ENCODE measurements around the gene FCN3. TPM values are rescaled to one million over a fixed set of nuclear protein-coding genes. Genes with fewer than 3 reads are reported as not detected.
A peak's percentile ranks its signal among the peaks of the same experiment; 100 is the strongest.

Gene FCN3
- total and polyA plus RNA-seq, 2 donors (not counting 1 experiment from before 2014, with no cell fraction given), result not detected

GRCh38 chr1:27403065-27403726 lies 28.6 kb upstream of the FCN3 start:
- peak; percentile 78 for DNase-seq
- peak overlapping the region in 3 of 5 experiments; percentile 15 to 45 (median 32) for H3K4me3 ChIP-seq (ENCODE audit: control extremely low read depth in 1 of 5, extremely low read depth in 1 of 5, insufficient read depth in 1 of 5, low read depth in 2 of 5, low read length in 4 of 5)
- peak overlapping the region; percentile 64 for H2AFZ ChIP-seq (ENCODE audit: insufficient read depth, low read depth, low read length, poor library complexity, severe bottlenecking)
- no peaks in the 10 kb centered on the region for H3K9me3 ChIP-seq (ENCODE audit: control extremely low read depth in 1 of 3, control insufficient read depth in 2 of 3, insufficient read depth in 1 of 3, low read length in 2 of 3)
- 4% methylated on average over 24 of the region's 24 CpGs for WGBS (ENCODE audit: insufficient coverage)
- H3K4me2 ChIP-seq (replicated peaks; ENCODE audit: low read depth, low read length, poor library complexity, severe bottlenecking), result peak overlapping the region; percentile 78
- H3K4me1 ChIP-seq (ENCODE audit: control insufficient read depth in 2 of 2, insufficient read depth in 2 of 2, low read length in 2 of 2), result peaks cover 47 to 67% of the 10 kb centered on the region in 2 donors
- no peaks in the 10 kb centered on the region for H3K27me3 ChIP-seq (replicated peaks in 1 of 4; ENCODE audit: control extremely low read depth in 1 of 4, control insufficient read depth in 3 of 4, insufficient read depth in 4 of 4, low read length in 3 of 4)
- peaks cover 4 to 16% of the 10 kb centered on the region in 2 experiments for H3K36me3 ChIP-seq (replicated peaks in 1 of 2; ENCODE audit: control extremely low read depth in 1 of 2, control insufficient read depth in 1 of 2, extremely low read depth in 1 of 2, insufficient read depth in 2 of 2, low read length in 1 of 2)
- POLR2A ChIA-PET, result interaction anchor here (0.8 to 1.4 kb wide), 10 partner anchors 46 to 322 kb away, joined by 3 to 6 read pairs (median 3); partner anchors contain the start of genes AHDC1, FAM76A and WASF2
- Mint-ChIP-seq H3K4me1 (peaks cover 65% of the 10 kb centered on the region), H3K4me3 (peak overlapping the region; percentile 72), H3K27me3 (no peaks in the 10 kb centered on the region), H3K27ac (peak overlapping the region; percentile 89), H3K9me3 (ENCODE audit: insufficient read depth) (no peaks in the 10 kb centered on the region)
- intact Hi-C loops (cut with micrococcal nuclease), result loop anchor here (1.0 to 2.0 kb wide), 4 partner anchors 34 to 260 kb away; no protein-coding TSS in a partner anchor
- peak; percentile 70 for TF ChIP-seq CTCF (IDR thresholded peaks at IDR 0.05)
- TF ChIP-seq EZH2 (IDR thresholded peaks at IDR 0.05; ENCODE audit: borderline replicate concordance, insufficient read depth, low read depth, low read length, poor library complexity, severe bottlenecking), result no peak
- ATAC-seq (ENCODE audit: low read depth), result peak; percentile 86
- H4K20me1 ChIP-seq (ENCODE audit: control insufficient read depth, insufficient read depth, low read length, poor library complexity, severe bottlenecking), result no peaks in the 10 kb centered on the region
- H3K79me2 ChIP-seq (ENCODE audit: control insufficient read depth, insufficient read depth, low read length), result no peaks in the 10 kb centered on the region
- CTCF ChIA-PET, result interaction anchor here (0.6 to 5.6 kb wide), 34 partner anchors 8 to 266 kb away, joined by 3 to 114 read pairs (median 5); partner anchors contain the start of genes AHDC1 and WASF2
- H3K27ac ChIP-seq (ENCODE audit: low read length in 2 of 2), result peak overlapping the region; percentile 49 to 79
- peak overlapping the region; percentile 44 for H3K9ac ChIP-seq (ENCODE audit: low read length)

- no peaks in the 10 kb centered on the region for H3K9me3 Mint-ChIP-seq (ENCODE audit: insufficient read depth)
- H4K20me1 ChIP-seq (ENCODE audit: control insufficient read depth, insufficient read depth, low read length, poor library complexity, severe bottlenecking), result no peaks in the 10 kb centered on the region
- POLR2A ChIA-PET, result interaction anchor here (0.6 to 1.2 kb wide), 6 partner anchors 45 to 257 kb away, joined by 3 to 5 read pairs (median 3); partner anchors contain the start of genes AHDC1 and WASF2
- peaks cover 2 to 8% of the 10 kb centered on the region in 2 experiments for H3K36me3 ChIP-seq (replicated peaks in 1 of 2; ENCODE audit: control extremely low read depth in 1 of 2, control insufficient read depth in 1 of 2, extremely low read depth in 1 of 2, insufficient read depth in 2 of 2, low read length in 1 of 2)
- H3K4me3 Mint-ChIP-seq, result peak overlapping the region; percentile 72
- no peaks in the 10 kb centered on the region for H3K79me2 ChIP-seq (ENCODE audit: control insufficient read depth, insufficient read depth, low read length)
- H2AFZ ChIP-seq (ENCODE audit: insufficient read depth, low read depth, low read length, poor library complexity, severe bottlenecking), result peak overlapping the region; percentile 64
- intact Hi-C loops (cut with micrococcal nuclease), result loop anchor here (2.0 kb wide), 2 partner anchors 34 to 124 kb away; no protein-coding TSS in a partner anchor
- peak overlapping the region; percentile 78 for H3K4me2 ChIP-seq (replicated peaks; ENCODE audit: low read depth, low read length, poor library complexity, severe bottlenecking)
- peaks cover 41 to 59% of the 10 kb centered on the region in 2 donors for H3K4me1 ChIP-seq (ENCODE audit: control insufficient read depth in 2 of 2, insufficient read depth in 2 of 2, low read length in 2 of 2)
- peaks cover 58% of the 10 kb centered on the region for H3K4me1 Mint-ChIP-seq
- DNase-seq (peak; percentile 54), ATAC-seq (ENCODE audit: low read depth) (no peak)
- H3K27me3 ChIP-seq (replicated peaks in 1 of 4; ENCODE audit: control extremely low read depth in 1 of 4, control insufficient read depth in 3 of 4, insufficient read depth in 4 of 4, low read length in 3 of 4), result no peaks in the 10 kb centered on the region
- peak overlapping the region; percentile 44 for H3K9ac ChIP-seq (ENCODE audit: low read length)
- peak overlapping the region; percentile 89 for H3K27ac Mint-ChIP-seq
- no peak overlapping the region for H3K4me3 ChIP-seq (ENCODE audit: control extremely low read depth in 1 of 5, extremely low read depth in 1 of 5, insufficient read depth in 1 of 5, low read depth in 2 of 5, low read length in 4 of 5)
- 18% methylated on average over 7 of the region's 8 CpGs for WGBS (ENCODE audit: insufficient coverage)
- TF ChIP-seq EZH2 (IDR thresholded peaks at IDR 0.05; ENCODE audit: borderline replicate concordance, insufficient read depth, low read depth, low read length, poor library complexity, severe bottlenecking), result no peak
- no peak for TF ChIP-seq CTCF (IDR thresholded peaks at IDR 0.05)
- CTCF ChIA-PET, result interaction anchor here (0.7 to 5.6 kb wide), 29 partner anchors 10 to 267 kb away, joined by 3 to 114 read pairs (median 5); partner anchors contain the start of genes AHDC1, SYTL1 and WASF2
- no peaks in the 10 kb centered on the region for H3K27me3 Mint-ChIP-seq
- H3K9me3 ChIP-seq (ENCODE audit: control extremely low read depth in 1 of 3, control insufficient read depth in 2 of 3, insufficient read depth in 1 of 3, low read length in 2 of 3), result no peaks in the 10 kb centered on the region
- peak overlapping the region; percentile 49 to 79 for H3K27ac ChIP-seq (ENCODE audit: low read length in 2 of 2)
Measured at GRCh38 chr1:27402349-27402754, 27.7 kb upstream of the FCN3 start.
